Measurements from ENCODE around the gene HGF.
"Not testable (repeated sequence)": the region's sequence is repeated elsewhere in the genome, so short reads cannot be mapped to it uniquely, and the experiment has no call there.

The HGF gene

DNA sequence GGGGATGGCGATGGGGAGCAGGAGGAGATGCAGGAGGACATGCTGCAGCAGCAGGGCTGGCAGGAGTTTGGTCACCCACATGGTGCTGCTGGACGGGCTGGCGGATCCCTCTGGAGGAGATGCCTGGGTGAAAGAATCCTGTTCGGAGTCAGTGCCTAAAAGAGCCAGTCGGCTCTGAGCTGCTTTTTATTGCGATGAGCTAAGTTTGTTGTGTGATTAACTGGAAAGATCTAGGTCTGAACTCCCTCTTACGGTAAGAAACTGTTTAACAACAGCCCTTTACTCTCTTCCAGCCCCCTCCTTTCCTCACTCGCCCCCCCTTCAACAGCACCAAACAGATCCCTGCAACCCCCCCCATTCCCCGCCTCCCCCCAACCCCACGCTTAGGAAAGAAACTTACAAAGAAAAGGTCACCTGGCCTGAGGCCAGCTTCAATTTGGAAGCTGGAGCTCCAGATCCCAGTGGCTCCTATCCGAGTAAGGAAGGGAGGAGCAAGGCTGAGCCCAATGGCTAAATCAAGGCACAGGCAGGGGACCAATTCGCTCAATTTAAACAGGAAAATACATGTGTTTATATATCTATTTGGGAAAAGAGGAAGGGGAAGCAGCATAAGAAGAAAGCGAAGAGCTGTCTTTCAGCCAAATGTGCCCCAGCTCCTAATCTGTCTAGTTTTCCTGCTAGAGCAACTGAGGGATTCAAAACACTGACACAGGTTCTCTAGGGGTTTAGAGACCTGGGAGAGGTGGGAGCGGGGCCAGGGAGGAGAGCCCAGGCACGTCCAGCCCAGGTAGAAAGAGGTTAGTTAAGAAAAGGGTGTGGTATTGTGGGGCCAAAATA lies at the start of gene HGF:
TSS of gene HGF (minus strand) at position 157 of the 837 bp plus-strand sequence. CDS start at position 81, 76 bp downstream.
- no peak for DNase-seq (ENCODE audit: low spot score)

- DNase-seq (ENCODE audit: low spot score) = no peak
Measured at GRCh38 chr7:81816312-81816711, 46.5 kb upstream of the HGF start.

- DNase-seq (ENCODE audit: low spot score) = not testable (repeated sequence)
Measured at GRCh38 chr7:81812866-81813476, 43.1 kb upstream of the HGF start.

GRCh38 chr7:81811956-81812865 lies 42.4 kb upstream of the HGF start:
- no peak for DNase-seq (ENCODE audit: low spot score)

GRCh38 chr7:81810476-81811155 lies 40.8 kb upstream of the HGF start:
- DNase-seq (ENCODE audit: low spot score) = no peak

DNA sequence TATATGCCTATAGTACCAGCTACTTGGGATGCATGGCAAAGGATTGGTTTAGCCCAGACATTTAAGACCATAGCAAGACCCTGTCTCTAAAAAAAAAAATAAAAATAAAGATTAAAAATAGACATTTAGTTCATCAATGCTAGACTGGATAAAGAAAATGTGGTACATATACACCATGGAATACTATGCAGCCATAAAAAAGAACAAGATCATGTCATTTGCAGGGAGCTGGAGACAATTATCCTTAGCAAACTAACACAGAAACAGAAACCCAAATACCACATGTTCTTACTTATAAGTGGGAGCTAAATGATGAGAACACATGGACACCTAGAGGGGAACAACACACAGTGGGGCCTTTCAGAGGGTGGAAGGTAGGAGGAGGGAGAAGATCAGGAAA lies 38.5 kb upstream of the HGF start:
- DNase-seq (ENCODE audit: low spot score) = not testable (repeated sequence)

GRCh38 chr7:81803267-81803666 lies 33.4 kb upstream of the HGF start:
- no peak for DNase-seq (ENCODE audit: low spot score)

DNA sequence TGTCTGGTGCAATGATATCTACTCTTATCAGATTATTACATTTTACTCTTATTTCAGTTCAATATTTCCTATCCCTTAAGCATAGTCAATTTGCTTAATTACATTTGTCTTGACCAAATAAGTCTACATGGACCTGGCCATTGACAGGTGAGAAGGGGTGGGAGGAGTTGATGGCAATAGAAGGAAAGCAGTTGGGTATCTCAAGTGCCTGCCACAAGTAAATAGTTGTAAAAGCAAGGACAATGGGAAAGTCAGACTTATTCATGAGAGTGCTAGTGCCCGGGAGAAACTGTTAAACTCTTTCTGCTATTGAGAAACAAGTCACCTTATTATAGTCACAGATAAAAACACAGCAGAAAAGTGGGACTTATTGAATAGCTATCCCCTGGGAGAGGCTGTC lies 32.4 kb upstream of the HGF start:
- no peak for DNase-seq (ENCODE audit: low spot score)

DNA sequence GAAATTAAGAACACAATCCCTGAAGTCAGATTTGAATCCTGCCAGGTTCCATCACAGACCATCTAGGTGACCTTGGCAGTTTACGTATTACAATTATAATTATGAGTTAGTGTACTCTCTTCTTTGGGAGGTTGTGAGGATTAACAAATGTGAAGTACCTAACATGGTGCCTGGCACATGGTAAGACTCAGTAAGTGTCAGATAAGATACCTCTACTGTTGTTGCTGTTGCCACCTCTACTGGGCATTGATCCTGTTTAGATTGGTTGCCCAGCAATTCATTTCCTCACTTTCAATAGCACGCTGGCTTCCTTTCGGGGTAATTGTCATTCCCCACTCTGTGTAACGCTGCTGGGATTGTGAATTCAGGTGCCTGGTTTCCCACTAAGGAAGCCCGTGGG lies 31.7 kb upstream of the HGF start:
- DNase-seq (ENCODE audit: low spot score) = no peak

- no peak for DNase-seq (ENCODE audit: low spot score)
Measured at GRCh38 chr7:81791568-81792518, 22.0 kb upstream of the HGF start.

- no peak for DNase-seq (ENCODE audit: low spot score)
Measured at GRCh38 chr7:81790686-81791085, 20.8 kb upstream of the HGF start.

GRCh38 chr7:81790120-81790500 lies 20.3 kb upstream of the HGF start:
- DNase-seq (ENCODE audit: low spot score) = no peak

- DNase-seq (ENCODE audit: low spot score) = no peak
Measured at GRCh38 chr7:81789406-81790119, 19.7 kb upstream of the HGF start.

GRCh38 chr7:81788246-81788645 lies 18.4 kb upstream of the HGF start:
- no peak for DNase-seq (ENCODE audit: low spot score)

- DNase-seq (ENCODE audit: low spot score) = no peak
Measured at GRCh38 chr7:81783818-81784217, 14.0 kb upstream of the HGF start.

GRCh38 chr7:81780914-81781693 lies 11.3 kb upstream of the HGF start:
- DNase-seq (ENCODE audit: low spot score) = no peak

DNA sequence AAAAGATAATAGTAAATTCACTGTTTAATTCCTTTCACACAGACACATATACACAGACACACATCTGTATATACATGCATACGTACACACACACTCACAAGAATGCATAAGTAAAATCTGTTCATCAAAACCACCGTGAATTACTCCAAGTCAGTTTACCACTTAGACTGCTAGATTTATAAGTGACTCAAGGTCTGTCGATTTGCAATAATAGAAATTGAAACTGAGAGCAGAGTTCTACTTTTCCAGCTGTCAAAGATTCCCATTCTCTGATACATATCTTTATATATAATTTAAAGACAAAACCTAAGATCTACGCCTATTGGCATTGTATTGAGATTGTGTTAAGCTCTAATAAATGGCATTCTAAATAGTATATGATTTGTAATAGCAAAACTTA lies 9.9 kb upstream of the HGF start:
- no peak for DNase-seq (ENCODE audit: low spot score)

GRCh38 chr7:81777697-81778096 lies 7.8 kb upstream of the HGF start:
- no peak for DNase-seq (ENCODE audit: low spot score)

- DNase-seq (ENCODE audit: low spot score) = no peak
Measured at GRCh38 chr7:81776948-81777630, 7.2 kb upstream of the HGF start.

All from COLO829 (cell line).